CD4-positive, alpha-beta T cell treated with Interleukin-15 for 4 hours (primary cell): ENCODE results near the gene SEPTIN10.

Experiments used
- DNase-seq: peaks from one replicate; pipeline ENCODE4 v3.0.0-alpha.2; 2020; ENCODE audit warnings: low spot score

The SEPTIN10 gene

DNA sequence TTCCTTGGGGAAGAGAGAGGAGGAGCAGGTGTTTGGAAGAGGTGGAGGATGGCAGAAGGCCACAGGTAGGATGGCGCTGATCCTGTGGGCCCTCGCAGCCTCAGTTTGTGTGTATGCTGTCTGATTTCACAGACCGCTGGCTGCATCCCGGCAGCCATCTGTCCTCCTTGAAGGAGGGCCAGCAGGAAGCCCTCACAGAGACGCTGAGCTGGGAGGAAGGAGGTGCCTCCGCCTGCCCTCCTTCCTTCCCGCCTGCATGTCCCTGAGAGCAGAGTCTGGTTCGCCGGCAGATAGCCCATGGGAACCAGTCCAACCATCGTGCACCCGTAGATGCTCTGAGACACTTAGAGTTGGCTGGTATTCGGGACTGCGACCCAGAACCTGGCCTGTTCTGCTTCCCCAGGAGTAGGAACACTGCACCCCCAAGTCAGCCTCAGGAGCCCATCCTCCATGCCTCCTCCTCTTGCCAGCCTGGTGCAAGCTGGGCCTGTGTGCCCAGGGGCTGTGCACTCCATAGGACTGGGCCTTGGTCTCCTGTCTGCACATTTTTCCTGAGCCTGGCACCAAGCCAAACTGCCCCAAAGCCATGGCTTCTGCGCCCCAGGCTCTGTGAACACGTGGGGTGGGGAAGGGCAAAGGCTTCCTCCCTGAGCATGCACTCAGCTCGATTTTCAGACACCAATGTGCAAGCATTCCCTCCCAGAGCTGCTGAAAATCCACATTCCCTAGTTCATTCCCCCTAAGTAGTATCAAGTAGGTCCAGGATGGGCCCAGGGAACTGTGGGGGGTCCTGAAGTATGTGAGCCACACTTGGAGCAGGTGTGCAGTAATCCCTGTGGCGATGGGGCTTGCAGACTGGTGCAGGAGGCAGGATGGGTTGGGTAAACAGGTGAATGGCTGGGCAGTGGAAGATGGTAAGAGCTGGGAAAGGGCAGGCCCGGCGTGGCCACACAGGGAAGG, 115.6 kb downstream of the SEPTIN10 start:
- DNase-seq: no peak

DNA sequence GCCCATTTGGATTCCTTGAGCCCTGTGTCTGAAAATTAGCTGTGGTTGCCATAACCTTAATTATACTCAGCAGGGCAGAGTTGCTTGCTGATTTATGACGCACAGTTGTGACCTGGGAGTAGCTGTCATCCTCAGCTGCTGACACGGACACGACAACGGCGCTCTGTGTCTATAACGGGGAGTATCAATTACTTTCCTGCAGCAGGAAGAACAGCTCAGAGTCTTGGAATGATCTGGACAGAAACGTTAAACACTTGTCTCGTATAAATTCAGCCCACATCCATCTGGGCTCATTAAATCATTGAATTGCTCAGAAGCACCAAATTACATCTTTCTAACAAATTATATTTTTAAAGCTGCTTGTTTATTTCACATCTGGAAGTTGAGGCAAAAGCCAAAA, 116.3 kb downstream of the SEPTIN10 start:
- no peak for DNase-seq

DNA sequence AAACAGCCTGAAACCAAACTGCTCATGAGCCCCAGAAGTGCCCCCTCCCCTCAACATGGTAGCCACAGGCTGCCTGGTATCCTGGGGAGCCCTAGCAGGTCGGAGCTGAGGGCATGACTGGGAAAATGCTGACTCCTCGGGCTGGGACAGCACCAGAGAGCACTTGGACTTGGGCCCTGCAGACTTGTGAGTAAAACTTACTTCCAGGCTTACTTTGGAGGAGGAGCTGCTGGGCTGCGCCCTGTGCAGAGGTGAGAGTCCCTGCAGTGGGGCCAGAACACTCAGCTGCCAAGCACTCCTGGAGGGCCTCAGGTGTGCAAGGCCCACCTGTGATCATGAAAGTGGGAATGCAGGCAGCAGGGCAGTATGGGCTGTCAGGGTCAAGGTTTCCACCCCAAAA, 119.4 kb downstream of the SEPTIN10 start:
- DNase-seq: no peak

DNA sequence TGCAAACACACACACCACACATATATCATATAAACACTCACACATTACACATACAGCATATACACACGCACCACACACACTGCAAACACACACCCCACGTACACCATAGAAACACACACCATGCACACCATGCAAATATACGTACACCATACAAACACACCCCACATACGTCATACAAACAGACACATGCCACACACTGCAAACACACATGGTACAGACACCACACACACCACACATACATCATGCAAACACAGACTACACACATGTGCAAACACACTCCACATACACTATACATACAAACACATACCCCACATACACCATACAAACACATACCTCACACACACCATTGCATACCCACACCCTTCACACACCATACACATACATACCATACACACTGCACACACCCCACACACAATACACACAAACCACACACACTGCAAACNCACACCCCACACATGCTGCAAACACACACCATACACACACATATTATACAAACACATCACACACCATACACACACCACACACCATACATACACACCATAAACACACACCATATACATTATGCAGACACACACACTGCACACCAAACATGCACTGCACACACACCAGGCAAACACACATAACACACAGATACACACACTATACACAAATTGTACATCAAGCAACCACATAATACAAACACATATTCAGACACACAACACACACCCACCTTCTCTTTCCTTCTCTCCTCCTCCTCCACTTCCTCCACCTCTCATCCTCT, 120.4 kb downstream of the SEPTIN10 start:
- no peak for DNase-seq
